Astrocyte of the hippocampus (primary cell): ENCODE data around the gene ETFDH.
"Not testable (repeated sequence)": the region's sequence is repeated elsewhere in the genome, so short reads cannot be mapped to it uniquely, and the experiment has no call there.

ENCODE experiments used
- DNase-seq: peaks from one replicate; pipeline ENCODE4 v3.0.0; 2011; ENCODE audit warnings: low read depth, low spot score

ETFDH gene

DNA sequence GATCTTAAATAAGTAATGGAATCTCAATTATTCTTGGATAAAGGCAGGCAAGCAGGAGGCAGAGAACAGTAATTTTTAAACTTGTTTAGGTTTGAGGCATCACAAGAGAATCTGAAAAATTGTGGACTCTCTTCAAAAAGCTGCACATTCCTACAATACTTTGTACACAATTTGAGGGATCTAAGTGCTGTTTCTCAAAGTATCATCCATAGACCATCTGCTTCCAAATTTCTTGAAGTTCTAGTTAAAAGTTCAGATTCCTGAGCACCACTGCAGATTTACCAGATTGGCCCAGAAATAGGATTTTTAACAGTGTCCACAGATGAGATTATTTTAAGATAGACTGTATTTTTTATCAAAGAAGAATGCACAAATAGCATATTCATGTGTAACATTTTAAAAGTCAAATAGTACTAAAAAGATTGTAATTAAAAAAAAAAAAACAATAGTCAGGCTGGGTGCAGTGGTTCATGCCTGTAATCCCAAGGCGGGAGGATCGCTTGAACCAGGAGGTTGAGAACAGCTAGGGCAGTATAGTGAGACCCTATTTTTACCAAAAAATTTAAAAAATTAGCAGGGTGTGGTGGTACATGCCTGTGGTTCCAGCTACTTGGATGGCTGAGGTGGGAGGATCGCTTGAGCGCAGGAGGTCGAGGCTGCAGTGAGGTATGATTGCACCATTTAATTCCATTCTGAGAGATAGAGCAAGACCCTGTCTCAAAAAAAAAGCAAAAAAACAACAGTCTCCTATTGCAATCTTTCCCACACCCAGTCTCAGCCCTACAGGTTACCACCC, 82.5 kb downstream of the ETFDH start:
- DNase-seq: no peak

DNA sequence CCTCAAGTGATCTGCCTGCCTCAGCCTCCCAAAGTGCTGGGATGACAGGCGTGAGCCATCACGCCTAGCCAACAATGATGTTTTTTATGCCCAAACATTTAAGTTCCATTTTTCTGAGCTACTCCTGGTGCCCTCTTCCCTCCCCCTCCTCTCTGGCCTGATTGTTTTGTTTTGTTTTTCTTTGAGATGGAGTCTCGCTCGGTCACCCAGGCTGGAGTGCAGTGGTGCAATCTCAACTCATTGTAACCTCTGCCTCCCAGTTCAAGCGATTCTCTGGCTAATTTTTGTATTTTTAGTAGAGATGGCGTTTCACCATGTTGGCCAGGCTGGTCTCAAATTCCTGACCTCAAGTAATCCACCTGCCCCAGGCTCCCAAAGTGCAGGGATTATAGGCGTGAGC, 83.7 kb downstream of the ETFDH start:
- not testable (repeated sequence) for DNase-seq

DNA sequence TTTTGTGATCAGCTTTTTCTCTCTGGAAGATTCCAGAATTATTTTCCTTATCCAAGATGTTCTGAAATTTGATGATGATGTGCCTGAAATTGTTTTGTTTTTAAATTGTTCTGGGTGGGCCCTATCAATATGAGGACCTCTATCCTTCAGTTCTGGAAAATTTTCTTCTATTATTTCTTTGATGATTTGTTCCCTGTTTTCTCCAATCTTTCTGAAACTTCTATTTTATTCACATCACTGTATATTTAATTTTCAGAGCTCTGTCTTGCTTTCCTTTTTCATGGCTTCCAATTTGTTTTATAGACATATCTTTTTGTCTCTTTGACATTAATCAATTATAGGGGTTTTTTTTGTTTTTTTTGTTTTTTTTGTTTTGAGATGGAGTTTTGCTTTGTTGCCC, 84.5 kb downstream of the ETFDH start:
- no peak for DNase-seq

DNA sequence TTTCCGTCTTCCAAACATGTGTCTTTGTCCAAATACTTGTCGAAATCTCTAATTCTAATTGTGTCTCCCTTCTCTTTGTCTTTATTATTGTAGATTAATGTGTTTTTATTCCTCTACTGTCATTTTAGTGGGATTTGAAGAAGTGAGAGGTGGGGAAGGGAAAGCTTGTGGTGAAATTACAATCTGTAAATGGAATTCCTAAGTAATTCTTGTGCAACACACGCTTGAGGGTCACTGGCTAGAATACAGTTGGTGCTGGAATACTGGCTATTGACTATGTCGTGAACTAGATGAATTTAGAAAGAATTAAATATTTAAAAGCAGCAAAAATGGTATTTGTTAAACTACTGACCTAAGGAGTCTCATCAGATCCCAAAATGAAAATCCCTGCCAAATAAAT, 86.0 kb downstream of the ETFDH start:
- peak; percentile 41 for DNase-seq

DNA sequence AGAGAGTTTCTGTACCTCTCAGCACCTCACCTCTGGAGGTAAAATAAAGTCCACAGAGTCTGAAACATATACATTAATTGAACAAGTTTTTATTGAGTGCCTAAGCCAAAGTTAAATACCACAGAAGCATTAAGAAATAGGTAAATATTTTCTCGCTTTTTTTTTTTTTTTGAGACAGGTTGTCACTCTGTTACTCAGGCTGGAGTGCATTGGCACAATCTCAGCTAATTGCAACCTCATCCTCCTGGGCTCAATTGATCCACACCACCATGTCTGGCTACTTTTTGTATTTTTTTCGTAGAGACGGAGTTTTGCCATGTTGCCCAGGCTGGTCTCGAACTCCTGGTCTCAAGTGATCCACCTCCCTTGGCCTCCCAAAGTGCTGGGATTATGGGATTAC, 86.6 kb downstream of the ETFDH start:
- no peak for DNase-seq
